SJCRH30 (cell line): ENCODE results near the gene SFXN3. TPM values are rescaled to one million over a fixed set of nuclear protein-coding genes. Genes with fewer than 3 reads are reported as not detected.
A peak's percentile ranks its signal among the peaks of the same experiment; 100 is the strongest.

Experiments used
- DNase-seq, 2 experiments: peaks; one replicate each; pipeline ENCODE4 v3.0.0-alpha.2; 2015 to 2020
- H3K27ac ChIP-seq: fragments of 250-450 bp; sonication (Bioruptor Pico); 2 replicates; pipeline ENCODE4 v1.5.1; 2020; ENCODE audit warnings: mild to moderate bottlenecking, moderate library complexity
- H3K27me3 ChIP-seq: fragments of 250-450 bp; sonication (Bioruptor Pico); 2 replicates; pipeline ENCODE4 v1.5.1; 2020; ENCODE audit warnings: mild to moderate bottlenecking, moderate library complexity
- H3K36me3 ChIP-seq: fragments of 250-450 bp; sonication (Bioruptor Pico); 2 replicates; pipeline ENCODE4 v1.5.1; 2020; ENCODE audit warnings: mild to moderate bottlenecking, moderate library complexity
- H3K4me1 ChIP-seq: fragments of 250-450 bp; sonication (Bioruptor Pico); 2 replicates; pipeline ENCODE4 v1.5.1; 2020; ENCODE audit warnings: mild to moderate bottlenecking, moderate library complexity
- H3K4me3 ChIP-seq: fragments of 250-450 bp; sonication (Bioruptor Pico); 2 replicates; pipeline ENCODE4 v1.5.1; 2020; ENCODE audit warnings: mild to moderate bottlenecking, moderate library complexity
- H3K9me3 ChIP-seq: fragments of 250-450 bp; sonication (Bioruptor Pico); replicated peaks from 2 replicates; pipeline ENCODE4 v1.5.1; 2020; ENCODE audit warnings: mild to moderate bottlenecking, moderate library complexity
- total RNA-seq: library from RNA; depleted of rRNA; stranded (reverse); fragments of >200 nt; shearing (Covaris generic); gene quantifications from 2 replicates; pipeline ENCODE4 v1.2.3, GENCODE V29; 2014

SFXN3 gene
- total RNA-seq, 1 experiment from 2014 or later: 15.3 TPM

DNA sequence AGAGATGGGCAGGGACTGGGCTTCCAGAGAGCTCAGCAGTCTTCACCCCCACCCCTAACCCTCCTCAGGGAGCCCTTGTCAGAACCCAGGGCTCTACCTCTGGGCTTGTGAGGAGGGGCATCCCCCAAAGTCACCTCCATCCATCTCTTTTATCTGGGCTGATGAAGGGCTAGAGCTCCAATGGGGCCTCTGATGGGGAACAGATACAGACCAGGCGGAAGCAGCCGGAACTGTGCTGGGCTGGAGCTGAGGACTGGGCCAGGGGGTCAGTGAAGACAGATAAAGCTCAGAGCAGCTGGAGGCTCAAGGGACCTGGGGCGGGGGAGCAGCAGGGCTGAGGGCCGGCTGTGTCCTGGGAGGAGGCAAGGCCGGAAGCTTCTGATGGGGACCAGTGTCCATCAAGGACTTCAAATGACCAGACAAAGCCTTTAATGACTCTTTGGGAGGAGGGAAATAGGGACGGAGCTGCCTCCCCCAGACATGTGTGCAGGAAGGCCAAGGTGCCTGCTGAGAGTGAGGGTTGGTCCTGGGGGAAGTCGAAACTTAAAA is 40.9 kb downstream of the SFXN3 start:
- Histone ChIP-seq H3K4me1 (no peaks in the 10 kb centered on the region), H3K27ac (no peak overlapping the region), H3K36me3 (no peaks in the 10 kb centered on the region), H3K4me3 (no peak overlapping the region), H3K27me3 (peaks cover 33% of the 10 kb centered on the region), H3K9me3 (no peaks in the 10 kb centered on the region)
- DNase-seq: no peak

DNA sequence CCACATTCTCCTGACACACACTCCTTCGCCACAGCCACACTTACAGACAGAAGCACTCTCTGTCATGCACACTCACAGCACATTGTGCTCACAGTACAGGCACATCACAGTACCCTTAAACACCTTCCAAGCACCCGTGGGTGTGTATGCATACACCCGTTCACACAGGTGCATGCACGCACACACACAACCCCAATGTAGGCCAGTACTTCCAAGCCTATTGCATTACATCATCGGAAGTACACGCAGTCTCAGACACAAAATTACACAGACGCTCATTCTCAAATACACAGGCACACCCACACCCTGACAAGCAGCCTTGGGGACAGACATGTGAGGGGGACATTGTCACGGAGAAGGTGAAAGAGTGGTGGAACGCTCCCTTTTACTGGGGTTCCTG is 41.9 kb downstream of the SFXN3 start:
- DNase-seq: no peak
- no peak overlapping the region for H3K4me3 ChIP-seq
- H3K27me3 ChIP-seq: peaks cover 33% of the 10 kb centered on the region
- no peaks in the 10 kb centered on the region for H3K9me3 ChIP-seq
- H3K4me1 ChIP-seq: no peaks in the 10 kb centered on the region
- no peaks in the 10 kb centered on the region for H3K36me3 ChIP-seq
- H3K27ac ChIP-seq: no peak overlapping the region

DNA sequence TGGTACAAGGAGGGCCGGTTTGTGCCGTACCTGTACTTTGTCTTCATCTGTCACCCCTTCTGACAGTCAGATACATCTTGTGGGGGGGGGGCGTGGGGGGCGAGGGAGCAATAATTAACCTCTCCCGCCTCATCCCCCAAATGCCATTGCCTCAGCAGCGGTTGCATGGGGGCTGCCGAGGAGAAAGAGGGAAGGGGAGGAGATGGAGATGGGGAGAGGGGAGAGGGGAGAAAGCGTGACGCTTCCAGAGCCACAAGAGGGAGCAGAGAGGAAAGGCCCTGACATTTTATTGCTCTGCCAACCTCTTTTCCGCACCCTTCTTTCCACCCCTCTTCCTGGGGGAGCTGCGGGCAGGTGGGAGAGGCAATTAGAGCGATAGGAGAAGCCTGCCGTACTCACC is 42.6 kb downstream of the SFXN3 start:
- Histone ChIP-seq H3K4me3 (no peak overlapping the region), H3K27me3 (peaks cover 33% of the 10 kb centered on the region), H3K36me3 (no peaks in the 10 kb centered on the region), H3K27ac (no peak overlapping the region), H3K4me1 (no peaks in the 10 kb centered on the region), H3K9me3 (no peaks in the 10 kb centered on the region)
- DNase-seq: no peak

DNA sequence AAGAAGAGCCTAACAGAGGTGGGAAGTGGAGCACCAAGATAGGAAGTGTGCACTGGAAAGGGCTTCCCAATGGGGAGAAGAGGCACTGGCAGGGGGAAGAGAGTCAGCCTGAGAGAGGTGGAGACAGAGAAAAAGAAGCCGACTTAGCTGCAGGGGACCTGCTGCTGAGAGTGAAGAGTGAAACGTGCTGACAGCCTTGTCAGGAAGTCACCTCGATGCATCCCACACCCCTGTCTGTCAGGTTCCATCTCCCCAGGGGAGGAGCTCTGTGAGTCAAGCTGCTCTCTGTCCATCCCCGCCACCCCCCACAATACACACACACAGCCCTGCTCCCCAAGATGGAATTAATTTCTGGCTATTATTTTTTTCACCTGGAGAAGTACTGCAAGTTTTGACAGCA is 44.7 kb downstream of the SFXN3 start:
- Histone ChIP-seq H3K9me3 (no peaks in the 10 kb centered on the region), H3K27me3 (peaks cover 33% of the 10 kb centered on the region), H3K4me1 (peaks cover 4% of the 10 kb centered on the region; the same call in 1 of the 2 replicates), H3K27ac (no peak overlapping the region), H3K4me3 (no peak overlapping the region), H3K36me3 (no peaks in the 10 kb centered on the region)
- DNase-seq: no peak

DNA sequence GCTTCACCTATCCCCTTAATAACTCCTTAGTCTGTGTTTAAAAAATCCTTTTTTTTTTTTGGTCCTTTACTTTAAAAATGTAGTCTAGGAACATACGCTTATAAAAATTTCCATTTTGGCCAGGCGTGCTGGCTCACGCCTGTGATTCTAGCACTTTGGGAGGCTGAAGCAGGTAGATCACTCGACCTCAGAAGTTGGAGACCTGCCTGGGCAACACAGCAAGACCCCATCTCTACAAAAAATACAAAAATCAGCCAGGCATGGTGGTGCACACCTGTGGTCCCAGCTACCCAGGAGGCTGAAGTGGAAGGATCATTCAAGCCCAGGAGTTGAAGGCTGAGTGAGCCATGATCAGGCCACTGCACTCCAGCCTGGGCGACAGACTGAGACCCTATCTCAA is 45.6 kb downstream of the SFXN3 start:
- H3K36me3 ChIP-seq: no peaks in the 10 kb centered on the region
- H3K4me3 ChIP-seq: no peak overlapping the region
- no peaks in the 10 kb centered on the region for H3K9me3 ChIP-seq
- peaks cover 31% of the 10 kb centered on the region for H3K27me3 ChIP-seq
- H3K4me1 ChIP-seq: peaks cover 4% of the 10 kb centered on the region; the same call in 1 of the 2 replicates
- DNase-seq: no peak
- H3K27ac ChIP-seq: no peak overlapping the region

DNA sequence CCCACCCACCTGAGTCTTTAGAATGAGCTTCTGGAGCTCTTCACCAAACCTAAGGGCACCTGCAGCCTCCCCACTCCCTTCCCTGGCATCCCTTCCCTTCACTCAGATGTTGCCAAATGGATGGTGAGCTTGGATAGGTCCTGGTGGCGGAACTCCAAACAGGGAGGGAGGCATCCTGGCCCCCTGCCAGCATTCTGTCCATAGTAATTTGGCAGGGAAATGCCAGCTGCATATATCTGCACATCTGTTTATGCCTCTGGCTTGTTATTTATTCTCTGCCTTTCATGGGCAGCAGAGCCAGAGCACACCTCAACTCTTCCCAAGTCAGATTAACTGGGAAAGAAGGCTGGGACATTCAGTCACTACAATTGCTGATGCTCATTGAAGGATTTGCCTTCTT is 48.8 kb downstream of the SFXN3 start:
- Histone ChIP-seq H3K4me1 (peaks cover 4% of the 10 kb centered on the region; the same call in 1 of the 2 replicates), H3K9me3 (no peaks in the 10 kb centered on the region), H3K27me3 (peaks cover 19% of the 10 kb centered on the region), H3K27ac (no peak overlapping the region), H3K4me3 (no peak overlapping the region), H3K36me3 (no peaks in the 10 kb centered on the region)
- peak in 1 of 2 experiments; percentile 38 for DNase-seq

DNA sequence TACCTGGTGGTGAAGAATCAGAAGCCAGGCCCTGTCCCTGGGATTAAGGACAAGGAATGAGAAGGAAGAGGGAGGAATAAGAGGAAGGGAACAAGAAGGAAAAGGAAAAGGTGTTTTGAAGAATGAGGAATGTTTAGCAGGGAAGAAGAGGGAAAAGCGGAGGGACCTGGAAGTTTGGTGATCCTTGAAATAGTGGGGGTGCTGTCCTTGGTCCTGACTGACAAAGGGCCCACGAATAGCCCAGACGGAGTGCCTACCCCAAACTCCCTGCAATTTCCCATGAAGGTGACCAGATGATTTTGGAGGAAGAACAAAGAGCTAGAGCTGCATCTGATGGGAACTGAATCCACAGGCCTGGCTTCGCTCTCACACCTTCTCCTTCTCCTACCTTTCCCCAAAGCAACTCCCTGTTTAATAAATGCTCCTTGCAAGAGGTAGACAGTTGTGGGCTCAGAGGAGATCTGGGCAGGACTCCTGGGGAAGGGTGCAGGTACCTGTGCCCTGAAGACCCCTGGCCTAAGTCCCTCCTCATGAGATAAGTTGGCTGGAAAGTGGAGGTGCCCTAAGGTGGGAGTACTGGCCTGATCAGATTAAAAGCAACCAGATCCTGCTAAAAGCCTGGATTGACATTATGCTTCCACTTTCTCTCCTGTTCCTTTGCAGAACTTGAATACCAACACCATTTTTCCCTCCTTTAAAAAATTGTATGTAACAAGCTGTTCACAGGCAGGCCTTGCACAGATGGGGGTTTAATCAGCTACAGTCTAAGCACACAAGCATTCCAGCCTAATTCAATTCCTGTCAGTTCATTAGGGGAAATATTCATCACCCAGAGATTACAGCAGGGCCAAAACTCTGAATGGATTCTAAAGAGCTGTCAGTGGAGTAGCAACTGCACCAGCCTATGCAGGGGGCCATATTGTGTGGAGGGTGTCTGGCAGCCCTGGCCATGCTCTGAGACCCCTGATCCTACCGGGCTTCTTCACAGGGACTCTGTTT is 50.2 kb downstream of the SFXN3 start:
- peaks cover 5% of the 10 kb centered on the region for H3K27me3 ChIP-seq
- H3K36me3 ChIP-seq: no peaks in the 10 kb centered on the region
- no peak overlapping the region for H3K27ac ChIP-seq
- no peak overlapping the region for H3K4me3 ChIP-seq
- H3K9me3 ChIP-seq: no peaks in the 10 kb centered on the region
- DNase-seq: peak; percentile 62 to 77
- peaks cover 4% of the 10 kb centered on the region; the same call in 1 of the 2 replicates for H3K4me1 ChIP-seq

DNA sequence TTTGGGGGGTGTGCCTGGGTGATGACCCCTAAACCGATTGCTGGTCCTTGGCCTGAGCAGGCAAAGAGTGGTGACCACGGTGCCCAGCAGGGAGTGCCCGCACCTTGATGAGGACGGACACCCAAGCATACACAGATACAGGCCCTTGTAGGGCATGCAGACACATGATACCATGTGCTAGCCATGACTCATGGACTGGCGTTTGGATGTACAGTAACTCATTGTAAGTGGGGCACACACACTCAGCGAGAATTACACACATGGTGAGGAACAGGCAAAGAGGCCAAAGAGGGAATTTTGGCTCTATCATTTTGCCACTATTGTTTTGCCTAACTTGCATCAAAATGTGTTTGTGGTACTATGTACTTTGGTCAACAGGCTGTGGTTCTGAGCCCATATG is 54.8 kb downstream of the SFXN3 start:
- no peak overlapping the region for H3K27ac ChIP-seq
- no peaks in the 10 kb centered on the region for H3K4me1 ChIP-seq
- no peaks in the 10 kb centered on the region for H3K36me3 ChIP-seq
- H3K27me3 ChIP-seq: peaks cover 8% of the 10 kb centered on the region
- H3K4me3 ChIP-seq: no peak overlapping the region
- H3K9me3 ChIP-seq: no peaks in the 10 kb centered on the region
- DNase-seq: no peak

DNA sequence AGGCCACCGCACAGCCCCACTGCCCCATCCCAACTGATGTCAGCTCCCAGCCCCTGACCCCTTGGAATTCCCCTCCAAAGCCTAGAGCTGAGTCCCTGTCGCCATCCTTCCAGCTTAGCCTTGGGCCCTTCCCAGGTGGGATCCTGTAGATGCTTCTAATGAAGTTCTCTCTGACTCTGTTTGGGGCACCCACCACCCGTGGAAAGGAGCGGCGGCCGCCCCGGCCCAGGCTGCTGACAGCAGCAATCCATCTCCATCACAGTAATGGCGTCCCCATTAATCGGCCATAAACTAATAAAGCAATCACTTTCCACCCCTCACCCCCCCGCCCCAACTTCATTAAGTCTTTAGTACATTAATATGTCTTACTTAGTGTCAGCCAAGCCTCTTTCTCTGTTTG is 56.3 kb downstream of the SFXN3 start:
- H3K36me3 ChIP-seq: no peaks in the 10 kb centered on the region
- H3K27me3 ChIP-seq: peaks cover 11% of the 10 kb centered on the region
- no peaks in the 10 kb centered on the region for H3K4me1 ChIP-seq
- DNase-seq: no peak
- no peak overlapping the region for H3K27ac ChIP-seq
- no peak overlapping the region for H3K4me3 ChIP-seq
- no peaks in the 10 kb centered on the region for H3K9me3 ChIP-seq

DNA sequence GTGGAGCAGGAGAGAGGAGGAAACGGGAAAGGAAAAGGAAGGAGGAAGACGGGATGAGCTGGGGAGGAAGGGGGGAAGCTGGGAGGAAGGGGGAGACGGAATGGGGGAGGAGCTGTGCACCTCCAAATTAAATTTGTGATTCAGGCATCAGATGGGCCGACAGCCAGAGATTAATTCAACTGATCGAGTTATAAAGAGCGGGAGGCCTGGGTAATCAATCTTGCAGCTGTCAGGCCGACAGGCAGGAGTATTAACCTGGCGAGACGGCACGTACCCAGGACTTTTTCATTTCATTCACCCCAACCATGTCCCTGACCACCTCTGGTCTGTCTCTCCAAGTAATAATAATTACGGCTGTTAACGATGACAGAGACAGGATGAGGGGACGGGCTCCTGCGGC is 56.9 kb downstream of the SFXN3 start:
- peaks cover 12% of the 10 kb centered on the region for H3K27me3 ChIP-seq
- DNase-seq: no peak
- no peaks in the 10 kb centered on the region for H3K4me1 ChIP-seq
- no peak overlapping the region for H3K27ac ChIP-seq
- no peak overlapping the region for H3K4me3 ChIP-seq
- no peaks in the 10 kb centered on the region for H3K9me3 ChIP-seq
- H3K36me3 ChIP-seq: no peaks in the 10 kb centered on the region

DNA sequence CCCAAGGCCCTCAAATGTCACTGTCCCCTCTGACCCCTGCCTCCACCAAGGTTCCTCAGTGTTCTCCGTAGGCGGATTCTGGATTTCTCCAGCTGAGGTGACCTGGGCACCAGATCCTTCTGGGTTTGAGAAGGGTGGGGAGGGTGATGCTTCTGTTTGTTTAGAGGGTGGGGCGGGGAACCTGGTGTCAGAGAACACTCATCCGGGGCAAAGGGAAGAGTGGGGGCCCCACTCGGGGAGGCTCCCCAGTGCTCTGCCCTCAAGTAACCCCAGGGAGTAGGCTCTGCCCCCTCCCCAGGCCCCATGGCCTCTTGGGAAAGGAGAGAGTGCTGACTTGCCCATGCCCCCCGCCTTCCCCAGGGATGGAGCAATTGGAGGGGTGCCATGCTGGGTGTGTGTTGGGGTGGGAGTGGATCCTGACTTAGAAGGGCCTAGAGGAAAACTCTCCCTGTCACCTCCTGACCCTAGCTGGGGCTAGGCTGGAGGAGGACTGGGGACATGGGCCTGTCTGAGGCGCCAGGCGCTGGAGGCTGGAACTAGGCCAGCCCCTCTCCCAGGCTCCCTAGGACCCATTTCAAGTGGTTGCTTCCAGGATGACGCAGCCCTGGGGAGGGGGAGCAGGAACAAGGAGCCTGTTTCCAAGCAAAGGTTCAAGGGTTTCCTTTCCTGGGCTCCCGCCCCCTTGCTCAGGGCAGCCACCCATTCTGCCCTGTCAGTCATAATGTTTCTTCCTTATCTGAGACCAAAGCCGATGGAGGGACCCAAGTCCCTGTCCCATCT is 58.7 kb downstream of the SFXN3 start:
- Histone ChIP-seq H3K27me3 (peaks cover 28% of the 10 kb centered on the region), H3K36me3 (no peaks in the 10 kb centered on the region), H3K9me3 (no peaks in the 10 kb centered on the region), H3K27ac (no peak overlapping the region), H3K4me1 (no peaks in the 10 kb centered on the region), H3K4me3 (no peak overlapping the region)
- DNase-seq: no peak

DNA sequence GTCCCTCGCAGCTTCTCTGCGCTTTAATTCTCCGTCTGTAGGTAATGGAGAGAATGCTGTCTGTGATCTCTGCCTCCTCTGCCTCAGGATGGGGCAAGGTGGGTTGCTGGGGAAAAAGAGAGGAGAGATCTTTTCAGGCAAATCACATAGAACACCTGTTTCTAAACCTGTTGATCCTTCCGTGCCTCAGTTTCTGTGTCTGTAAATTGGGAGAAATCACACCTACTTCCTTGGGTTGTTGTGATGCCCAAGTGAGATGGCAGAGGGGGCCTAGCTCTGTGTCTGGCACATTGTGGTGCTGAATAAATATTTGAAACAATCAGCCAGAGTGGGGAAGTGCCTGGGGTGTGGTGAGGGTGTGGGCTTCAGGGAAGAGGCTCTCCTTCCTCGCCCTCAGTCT is 59.6 kb downstream of the SFXN3 start:
- no peak for DNase-seq
- Histone ChIP-seq H3K4me1 (no peaks in the 10 kb centered on the region), H3K27ac (no peak overlapping the region), H3K9me3 (no peaks in the 10 kb centered on the region), H3K4me3 (no peak overlapping the region), H3K36me3 (no peaks in the 10 kb centered on the region), H3K27me3 (peaks cover 31% of the 10 kb centered on the region)
